Activated CD4-positive, alpha-beta T cell treated with anti-CD3 and anti-CD28 coated beads for 1 hour (primary cell): ENCODE data around the gene BMPR1A.
"Not testable (repeated sequence)": the region's sequence is repeated elsewhere in the genome, so short reads cannot be mapped to it uniquely, and the experiment has no call there.

ENCODE experiments used
- DNase-seq: peaks from one replicate; pipeline ENCODE4 v3.0.0-alpha.2; 2020

The BMPR1A gene

DNA sequence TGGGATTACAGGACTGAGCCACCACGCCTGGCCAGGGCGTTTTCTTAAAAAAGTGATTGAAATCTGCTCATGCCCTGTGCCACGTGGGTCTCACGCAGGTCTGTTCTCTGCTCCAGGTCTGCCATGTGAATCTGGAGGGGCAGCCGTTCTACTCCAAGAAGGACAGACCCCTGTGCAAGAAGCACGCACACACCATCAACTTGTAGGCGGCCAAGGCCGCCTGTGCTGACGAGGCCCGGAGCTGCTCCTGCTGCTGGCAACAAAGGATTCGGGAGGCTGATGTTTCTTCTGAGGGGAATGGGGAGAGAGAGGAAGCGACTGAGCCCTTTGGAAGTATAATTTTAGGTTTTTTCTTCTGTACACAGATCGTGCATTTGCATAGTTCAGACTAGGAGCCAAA lies 23.6 kb upstream of the BMPR1A start:
- DNase-seq = no peak

- DNase-seq = no peak
These were observed 23.2 kb upstream of the BMPR1A start for GRCh38 chr10:86733260-86733671.

- no peak for DNase-seq
These were observed 22.0 kb upstream of the BMPR1A start for GRCh38 chr10:86734207-86734988.

DNA sequence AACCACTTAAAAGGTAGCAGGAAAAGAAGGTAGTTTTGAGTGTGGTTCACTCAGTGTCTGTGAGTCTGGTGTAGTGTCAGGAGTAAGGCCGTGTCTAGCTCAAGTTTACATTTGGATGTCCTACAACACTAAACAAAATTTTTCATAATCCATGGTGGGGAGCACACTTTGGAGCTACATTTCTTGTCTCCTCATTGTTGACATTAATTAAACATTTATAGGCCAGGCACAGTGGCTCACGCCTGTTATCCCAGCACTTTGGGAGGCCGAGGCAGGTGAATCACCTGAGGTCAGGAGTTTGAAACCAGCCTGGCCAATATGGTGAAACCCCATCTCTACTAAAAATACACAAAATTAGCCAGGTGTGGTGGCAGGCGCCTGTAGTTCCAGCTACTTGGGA lies 21.1 kb upstream of the BMPR1A start:
- DNase-seq = not testable (repeated sequence)

GRCh38 chr10:86742230-86742629 lies 14.2 kb upstream of the BMPR1A start:
- DNase-seq = no peak

DNA sequence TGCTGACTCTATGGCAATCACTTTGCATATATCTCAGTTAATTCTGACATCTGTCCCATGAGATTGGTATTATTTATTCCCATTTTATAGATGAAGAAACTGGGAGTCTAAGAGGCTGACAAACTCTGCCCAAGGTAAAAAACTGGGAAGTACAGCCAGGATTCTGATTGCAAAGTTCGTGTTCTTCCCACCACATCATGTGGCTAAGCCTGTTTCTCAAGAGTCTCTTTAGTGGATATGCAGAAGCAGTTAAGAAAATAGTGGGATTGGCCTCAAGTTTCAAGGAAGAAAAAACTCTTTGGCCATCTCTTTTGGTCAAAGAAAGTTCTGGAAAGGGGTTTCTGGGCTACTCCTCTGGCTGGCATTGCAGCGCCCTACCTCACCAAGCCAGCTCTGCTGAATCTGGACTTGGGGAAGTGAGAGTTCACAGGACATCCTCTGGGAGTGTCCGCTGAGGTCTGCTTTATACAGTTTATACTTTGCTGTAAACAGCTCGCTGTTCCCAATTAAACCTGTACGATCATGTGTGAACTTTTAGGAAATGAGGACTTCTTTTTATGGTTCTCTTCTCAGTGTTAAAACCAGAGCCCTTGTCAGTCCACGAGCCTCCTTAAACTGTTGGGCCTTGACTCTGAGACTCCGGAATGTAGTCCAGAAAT lies 12.2 kb upstream of the BMPR1A start:
- no peak for DNase-seq

GRCh38 chr10:86747796-86748581 lies 8.4 kb upstream of the BMPR1A start:
- no peak for DNase-seq

- DNase-seq = no peak
These were observed 6.6 kb upstream of the BMPR1A start for GRCh38 chr10:86749854-86750253.

- DNase-seq = no peak
These were observed 4.9 kb upstream of the BMPR1A start for GRCh38 chr10:86751477-86751876.

- DNase-seq = no peak
These were observed 4.1 kb upstream of the BMPR1A start for GRCh38 chr10:86752311-86752710.

DNA sequence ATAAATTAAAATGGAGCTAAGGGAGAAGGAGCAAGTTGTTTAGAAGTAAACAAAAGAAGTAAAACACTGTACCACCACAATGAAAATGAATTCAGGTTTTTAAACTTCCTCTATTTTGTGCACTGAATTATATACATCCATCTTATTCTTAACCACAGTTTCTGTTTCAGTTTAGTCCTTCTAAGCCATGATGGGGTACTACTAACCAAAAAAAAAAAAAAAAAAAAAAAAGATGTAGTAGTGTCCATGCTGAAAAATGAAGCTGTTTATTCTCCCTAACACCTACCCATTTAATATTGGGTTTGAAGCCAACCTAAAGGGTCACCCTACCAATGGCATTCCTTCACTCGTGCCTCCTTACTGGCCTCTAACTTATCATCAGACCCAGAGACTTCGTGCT lies 3.4 kb upstream of the BMPR1A start:
- DNase-seq = no peak

GRCh38 chr10:86753638-86754434 lies 2.6 kb upstream of the BMPR1A start:
- DNase-seq = no peak

- DNase-seq = no peak
These were observed 1.0 kb upstream of the BMPR1A start for GRCh38 chr10:86755454-86755739.

GRCh38 chr10:86755740-86756510 lies 494 bp upstream of the BMPR1A start:
- peak; percentile 77 for DNase-seq

DNA sequence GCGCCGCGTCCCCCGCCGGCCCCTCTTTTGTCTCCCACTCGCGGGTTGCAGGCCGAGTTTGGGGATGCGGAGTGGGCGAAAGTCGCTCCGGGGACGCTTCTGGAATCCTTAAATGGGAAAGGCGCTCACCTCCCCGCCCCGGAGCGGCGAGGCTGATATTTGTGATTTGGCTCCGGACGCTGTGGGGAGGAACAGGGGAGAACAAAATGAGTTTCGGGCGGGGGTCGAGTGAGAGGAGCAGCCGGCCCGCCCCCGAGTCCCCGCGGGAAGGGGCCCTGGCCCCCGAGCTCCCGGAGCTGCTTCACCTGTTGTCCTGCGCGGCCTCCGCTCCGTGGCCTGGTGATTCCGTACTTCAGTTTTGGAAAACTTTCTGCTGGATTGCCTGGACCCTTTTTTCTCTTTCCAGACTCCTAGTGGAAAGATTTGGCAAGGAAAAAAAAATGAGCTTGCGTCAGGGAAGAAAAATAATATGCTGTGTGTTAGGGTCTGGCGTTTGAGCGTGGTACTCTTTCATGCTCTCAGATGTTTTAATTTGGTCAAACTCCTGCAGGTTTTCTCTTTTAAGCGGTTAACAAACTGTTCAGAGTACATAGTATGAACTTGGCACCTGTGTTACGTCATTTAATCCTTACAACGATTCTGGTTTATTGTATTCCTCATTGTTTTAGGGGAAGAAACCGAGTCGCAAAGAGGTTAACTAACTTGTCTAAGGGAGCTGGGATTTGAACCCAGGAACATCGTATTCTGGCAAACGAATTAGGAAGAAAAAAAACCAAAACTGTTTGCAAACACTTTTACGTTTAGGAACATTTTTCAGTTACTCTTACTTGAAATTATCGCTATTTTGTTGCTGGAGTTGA lies 924 bp downstream of the BMPR1A start:
- peak; percentile 9 for DNase-seq

GRCh38 chr10:86758189-86759072 lies 2.0 kb downstream of the BMPR1A start:
- no peak for DNase-seq

DNA sequence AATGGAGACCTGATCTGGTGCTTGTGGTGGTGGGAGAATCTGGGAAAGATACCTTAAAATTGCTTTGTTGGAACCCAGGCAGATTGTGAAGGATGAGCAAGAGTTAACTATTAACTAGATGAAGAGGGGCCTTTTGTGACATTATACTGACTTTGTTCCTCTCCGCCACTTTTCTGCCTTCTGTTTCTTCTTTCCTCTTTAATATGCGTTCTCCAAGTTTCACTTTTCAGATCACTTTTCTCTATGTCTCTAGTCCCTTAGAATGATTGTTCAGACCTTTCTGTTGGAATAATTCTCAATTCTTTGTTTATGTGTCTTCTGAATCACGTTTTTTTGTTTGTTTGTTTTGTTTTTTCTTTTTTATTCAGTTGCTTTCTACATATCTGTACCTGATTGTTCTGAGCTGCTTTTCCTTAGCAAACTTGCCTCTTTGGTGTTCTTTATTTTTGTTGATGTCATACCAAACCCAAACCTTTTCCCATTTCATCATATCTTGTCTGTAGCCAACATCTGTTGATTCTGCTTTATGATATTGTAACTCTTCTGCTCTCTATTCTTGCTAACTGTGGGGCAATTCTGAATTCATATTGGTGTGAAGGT lies 2.8 kb downstream of the BMPR1A start:
- DNase-seq = no peak

DNA sequence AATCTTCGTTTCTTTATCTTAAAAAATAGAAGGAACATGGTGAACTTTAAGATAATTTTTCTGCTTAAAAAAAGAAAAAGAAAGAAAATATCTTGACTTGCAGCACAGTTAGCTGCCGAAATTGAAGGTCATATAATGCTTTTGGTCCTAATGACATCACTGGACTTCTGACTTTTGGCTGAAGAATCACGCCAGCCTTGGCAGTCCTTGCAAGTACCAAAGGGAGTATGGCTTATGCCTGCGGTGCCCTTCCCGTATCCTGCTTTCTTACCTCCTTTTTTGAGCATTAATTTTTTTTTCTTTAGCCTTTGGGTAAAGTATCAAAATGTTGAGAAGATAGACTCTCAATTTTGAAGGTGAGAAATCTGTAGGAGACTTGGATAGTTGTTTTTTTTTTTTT lies 7.0 kb downstream of the BMPR1A start:
- no peak for DNase-seq

GRCh38 chr10:86765548-86765947 lies 9.1 kb downstream of the BMPR1A start:
- no peak for DNase-seq
